Vagina (tissue), 2 donors: ENCODE measurements around the gene ADAMTS2.

ENCODE experiments used
- POLR2A ChIP-seq, 2 donors: fragments of 450-650 bp; IDR thresholded peaks; one replicate each; pipeline ENCODE4 v1.6.1; 2017; ENCODE audit warnings: antibody characterized with exemption in 2 of 2, mild to moderate bottlenecking in 2 of 2, moderate library complexity in 2 of 2
- POLR2AphosphoS5 ChIP-seq, 2 donors: sonication (generic); formaldehyde crosslinking; IDR thresholded peaks; one replicate each; pipeline ENCODE4 v1.9.0; 2017; ENCODE audit warnings: antibody characterized with exemption in 2 of 2, mild to moderate bottlenecking in 2 of 2, low read depth in 1 of 2; ENCODE audit not compliant: insufficient read depth in 1 of 2
- TF ChIP-seq, protein P1 (sequence below), 3 experiments: fragments of 450-650 bp in 2 of 3; fragments of 200-600 bp in 1 of 3; sonication (generic) in 1 of 3; IDR thresholded peaks; one replicate each; pipeline ENCODE4 v1.5.1; 2017 to 2019; ENCODE audit warnings: antibody characterized with exemption in 3 of 3, mild to moderate bottlenecking in 2 of 3, moderate library complexity in 2 of 3

DNA sequence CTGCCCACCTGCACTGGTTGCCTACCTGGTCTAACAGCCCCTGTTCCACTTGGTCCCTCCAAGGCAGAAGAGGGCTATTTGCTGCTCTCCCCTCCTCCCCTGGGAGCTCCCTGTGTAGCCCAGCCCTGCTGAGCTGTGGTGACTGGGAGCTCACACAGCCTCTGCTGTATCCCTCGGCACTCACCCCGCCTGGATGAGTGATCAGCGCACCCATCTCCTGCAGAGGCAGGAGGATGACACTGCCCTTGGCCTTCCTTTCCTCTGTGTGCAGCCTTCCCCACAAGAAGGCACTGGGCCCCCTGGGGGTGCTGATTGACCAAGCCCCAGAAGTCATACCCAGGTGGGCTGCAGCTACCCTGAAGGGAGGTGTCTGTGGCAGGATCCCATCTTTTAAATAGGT, 134.2 kb downstream of the ADAMTS2 start:
- TF ChIP-seq POLR2A (IDR thresholded peaks at IDR 0.05) (no peak), POLR2AphosphoS5 (IDR thresholded peaks at IDR 0.05; ENCODE audit: insufficient read depth in 1 of 2, low read depth in 1 of 2) (no peak)
- TF ChIP-seq, protein P1, sequence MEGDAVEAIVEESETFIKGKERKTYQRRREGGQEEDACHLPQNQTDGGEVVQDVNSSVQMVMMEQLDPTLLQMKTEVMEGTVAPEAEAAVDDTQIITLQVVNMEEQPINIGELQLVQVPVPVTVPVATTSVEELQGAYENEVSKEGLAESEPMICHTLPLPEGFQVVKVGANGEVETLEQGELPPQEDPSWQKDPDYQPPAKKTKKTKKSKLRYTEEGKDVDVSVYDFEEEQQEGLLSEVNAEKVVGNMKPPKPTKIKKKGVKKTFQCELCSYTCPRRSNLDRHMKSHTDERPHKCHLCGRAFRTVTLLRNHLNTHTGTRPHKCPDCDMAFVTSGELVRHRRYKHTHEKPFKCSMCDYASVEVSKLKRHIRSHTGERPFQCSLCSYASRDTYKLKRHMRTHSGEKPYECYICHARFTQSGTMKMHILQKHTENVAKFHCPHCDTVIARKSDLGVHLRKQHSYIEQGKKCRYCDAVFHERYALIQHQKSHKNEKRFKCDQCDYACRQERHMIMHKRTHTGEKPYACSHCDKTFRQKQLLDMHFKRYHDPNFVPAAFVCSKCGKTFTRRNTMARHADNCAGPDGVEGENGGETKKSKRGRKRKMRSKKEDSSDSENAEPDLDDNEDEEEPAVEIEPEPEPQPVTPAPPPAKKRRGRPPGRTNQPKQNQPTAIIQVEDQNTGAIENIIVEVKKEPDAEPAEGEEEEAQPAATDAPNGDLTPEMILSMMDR (IDR thresholded peaks at IDR 0.05) = no peak
